C4-2B (cell line): ENCODE measurements around the gene RIT1.

Source experiments
- CTCF ChIP-seq: fragments of 450-650 bp; conservative IDR thresholded peaks from 2 replicates; pipeline ENCODE4 v1.5.1; 2017; ENCODE audit warnings: mild to moderate bottlenecking
- ZFX ChIP-seq: fragments of 450-650 bp; IDR thresholded peaks from 2 replicates; pipeline ENCODE4 v1.6.1; 2017

DNA sequence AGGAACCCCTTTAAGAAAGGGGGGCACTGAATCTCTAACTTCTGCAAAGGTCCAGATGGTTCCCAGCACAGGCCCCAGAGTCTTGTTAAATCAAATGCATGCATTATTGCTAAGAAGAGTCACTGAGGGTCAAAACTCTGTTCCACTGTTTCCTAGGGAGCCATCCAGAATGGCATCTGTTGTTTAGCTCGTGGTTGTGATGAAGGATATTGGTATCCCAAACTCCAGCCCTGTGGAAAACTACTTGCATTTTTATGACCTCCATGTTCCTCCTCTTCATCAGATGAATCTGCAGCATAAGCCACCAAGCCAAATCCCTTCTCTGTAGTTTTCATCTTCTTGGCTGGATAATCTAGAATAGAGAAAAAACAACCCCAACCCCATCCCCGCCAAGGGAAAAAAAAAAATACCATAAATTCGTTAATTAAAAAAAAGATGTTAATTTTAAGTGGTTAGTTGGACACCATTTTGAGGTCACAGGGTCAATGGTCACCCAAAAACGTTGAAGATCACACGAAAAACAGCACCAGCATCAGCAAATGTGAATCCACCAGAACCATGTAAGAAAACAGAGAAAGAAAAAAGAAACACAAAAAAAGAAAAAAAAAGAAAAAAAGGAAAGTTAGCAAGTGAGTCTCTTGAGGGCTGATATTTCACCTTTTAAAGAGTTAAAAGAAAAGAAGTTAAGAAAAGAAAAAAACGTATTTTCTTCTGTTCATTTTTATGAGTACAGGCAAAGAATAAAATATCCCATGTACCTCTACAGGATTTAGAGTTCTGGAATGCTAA is 3.0 kb upstream of the RIT1 start:
- TF ChIP-seq CTCF = no peak
- no peak for TF ChIP-seq ZFX
